ENCODE measurements around the gene MYG1. TPM values are rescaled to one million over a fixed set of nuclear protein-coding genes. Genes with fewer than 3 reads are reported as not detected.

The MYG1 gene
- total RNA-seq (2014; rRNA removed; shearing (Covaris generic)): 120 and 144 TPM in 2 replicates

GRCh38 chr12:53299454-53300180, at the start of gene MYG1:
TSS of gene MYG1 (plus strand) at chr12:53299695. CDS start at chr12:53299738, 43 bp downstream.

GRCh38 chr12:53267999-53268629, 31.4 kb upstream of the MYG1 start, which contains the start of gene ESPL1:
TSS of gene ESPL1 (plus strand) at chr12:53268299. CDS start at chr12:53268767, 468 bp downstream.

GRCh38 chr12:53295070-53295890, 4.2 kb upstream of the MYG1 start, which contains the start of gene PFDN5:
TSS of gene PFDN5 (plus strand) at chr12:53295542. CDS start at chr12:53295568, 26 bp downstream.

GRCh38 chr12:53336181-53336681, 36.7 kb downstream of the MYG1 start, which contains the start of gene SP7:
TSS of gene SP7 (minus strand) at chr12:53336354. CDS start at chr12:53335646, 708 bp downstream.

Other genes starting within 250 kb of the MYG1 start
- 31.3 and 35.0 TPM in 2 replicates for gene TNS2, start 249.6 kb upstream of the MYG1 start, total RNA-seq (2014; rRNA removed; shearing (Covaris generic))
- gene SPRYD3, start 220.3 kb upstream of the MYG1 start, total RNA-seq (2014; rRNA removed; shearing (Covaris generic)): 16.9 and 17.5 TPM in 2 replicates
- gene IGFBP6, start 202.0 kb upstream of the MYG1 start, total RNA-seq (2014; rRNA removed; shearing (Covaris generic)): 321 and 347 TPM in 2 replicates
- gene SOAT2, start 196.2 kb upstream of the MYG1 start, total RNA-seq (2014; rRNA removed; shearing (Covaris generic)): 0.13 TPM in 1 of 2 replicates, not detected in the other
- gene ZNF740, start 119.0 kb upstream of the MYG1 start, total RNA-seq (2014; rRNA removed; shearing (Covaris generic)): 23.5 and 26.3 TPM in 2 replicates
- 18.5 and 19.8 TPM in 2 replicates for gene CSAD, start 118.8 kb upstream of the MYG1 start, total RNA-seq (2014; rRNA removed; shearing (Covaris generic))
- gene ITGB7, start 92.4 kb upstream of the MYG1 start, total RNA-seq (2014; rRNA removed; shearing (Covaris generic)): 2.2 and 5.1 TPM in 2 replicates
- 31.3 and 36.8 TPM in 2 replicates for gene RARG, start 67.5 kb upstream of the MYG1 start, total RNA-seq (2014; rRNA removed; shearing (Covaris generic))
- 26.7 and 33.5 TPM in 2 replicates for gene ESPL1, start 31.4 kb upstream of the MYG1 start, total RNA-seq (2014; rRNA removed; shearing (Covaris generic))
- 589 and 598 TPM in 2 replicates for gene PFDN5, start 4.2 kb upstream of the MYG1 start, total RNA-seq (2014; rRNA removed; shearing (Covaris generic))
- gene AAAS, start 21.9 kb downstream of the MYG1 start, total RNA-seq (2014; rRNA removed; shearing (Covaris generic)): 84.0 and 85.4 TPM in 2 replicates
- not detected in 2 replicates for gene SP7, start 36.7 kb downstream of the MYG1 start, total RNA-seq (2014; rRNA removed; shearing (Covaris generic))
- 47.5 and 58.1 TPM in 2 replicates for gene SP1, start 80.5 kb downstream of the MYG1 start, total RNA-seq (2014; rRNA removed; shearing (Covaris generic))
- gene AMHR2, start 124.2 kb downstream of the MYG1 start, total RNA-seq (2014; rRNA removed; shearing (Covaris generic)): not detected in 2 replicates
- 39.5 and 44.1 TPM in 2 replicates for gene PRR13, start 142.0 kb downstream of the MYG1 start, total RNA-seq (2014; rRNA removed; shearing (Covaris generic))
- gene PCBP2, start 152.4 kb downstream of the MYG1 start, total RNA-seq (2014; rRNA removed; shearing (Covaris generic)): 215 and 216 TPM in 2 replicates
- 28.9 and 31.1 TPM in 2 replicates for gene MAP3K12, start 199.8 kb downstream of the MYG1 start, total RNA-seq (2014; rRNA removed; shearing (Covaris generic))
- gene TARBP2, start 201.6 kb downstream of the MYG1 start, total RNA-seq (2014; rRNA removed; shearing (Covaris generic)): 56.9 and 68.1 TPM in 2 replicates
- not detected in 2 replicates for gene NPFF, start 207.8 kb downstream of the MYG1 start, total RNA-seq (2014; rRNA removed; shearing (Covaris generic))